Measurements from ENCODE around the gene IPO4.

DNA sequence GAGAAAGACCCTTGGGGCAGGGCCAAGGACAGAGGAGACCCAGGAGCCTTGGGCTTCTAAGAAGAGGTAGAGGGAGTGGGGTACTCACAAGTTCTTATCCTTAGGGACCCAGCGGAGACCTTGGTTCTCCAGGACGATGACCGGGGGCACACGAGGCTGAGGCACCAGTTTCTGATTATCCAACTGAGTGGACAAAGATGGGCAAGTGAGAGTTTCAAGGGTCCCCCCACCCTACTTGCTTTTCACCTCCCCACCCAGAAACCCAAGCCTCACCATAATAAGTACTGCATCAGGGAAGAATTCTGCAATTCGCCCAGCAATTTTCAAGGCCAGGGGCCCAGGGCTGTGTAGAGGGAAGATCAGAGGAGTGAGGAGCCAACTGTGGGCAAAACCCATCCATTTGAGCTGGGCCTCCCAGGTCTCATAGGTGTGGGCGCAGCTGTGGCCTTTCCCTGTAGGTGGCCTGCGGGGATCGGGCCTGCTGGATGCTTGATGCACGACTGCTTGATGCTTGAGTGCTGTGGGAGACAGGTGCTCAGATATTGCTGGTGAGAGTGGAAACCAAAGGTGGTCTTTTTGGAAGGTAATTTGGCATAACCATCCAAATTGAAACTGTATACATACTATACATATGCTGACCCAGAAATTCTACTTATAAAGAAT, 49.2 kb downstream of the IPO4 start:
- TF ChIP-seq POLR2A (IDR thresholded peaks at IDR 0.05; ENCODE audit: borderline replicate concordance, extremely low read depth, insufficient read depth, insufficient read length) (no peak), CTCF (IDR thresholded peaks at IDR 0.05 in 2 of 3, conservative IDR thresholded peaks at IDR 0.05 in 1 of 3; ENCODE audit: borderline replicate concordance in 1 of 3, insufficient read depth in 1 of 3, low read depth in 2 of 3, low read length in 2 of 3) (peak in 2 of 3 experiments; percentile 27 to 30; a peak in 3 of 6 replicates), RAD21 (IDR thresholded peaks at IDR 0.05; ENCODE audit: low read depth) (no peak)
